ENCODE data around the gene GCNT2.

Gene GCNT2

GRCh38 chr6:10550764-10551163 lies 29.6 kb downstream of the GCNT2 start:
- no peak overlapping the region for H3K4me3 ChIP-seq (ENCODE audit: low read length)
- TF ChIP-seq ZNF274 (IDR thresholded peaks at IDR 0.05; ENCODE audit: low read depth, low read length), result no peak

- H3K4me3 ChIP-seq (ENCODE audit: low read length), result no peak overlapping the region
- no peak for TF ChIP-seq ZNF274 (IDR thresholded peaks at IDR 0.05; ENCODE audit: low read depth, low read length)
These were observed 31.2 kb downstream of the GCNT2 start for GRCh38 chr6:10552270-10552810.

- no peak overlapping the region for H3K4me3 ChIP-seq (ENCODE audit: low read length)
- no peak for TF ChIP-seq ZNF274 (IDR thresholded peaks at IDR 0.05; ENCODE audit: low read depth, low read length)
These were observed 32.7 kb downstream of the GCNT2 start for GRCh38 chr6:10553871-10554270.

GRCh38 chr6:10554826-10555225 lies 33.7 kb downstream of the GCNT2 start:
- no peak overlapping the region for H3K4me3 ChIP-seq (ENCODE audit: low read length)
- TF ChIP-seq ZNF274 (IDR thresholded peaks at IDR 0.05; ENCODE audit: low read depth, low read length), result no peak

GRCh38 chr6:10555625-10556309 lies 34.6 kb downstream of the GCNT2 start:
- TF ChIP-seq ZNF274 (IDR thresholded peaks at IDR 0.05; ENCODE audit: low read depth, low read length), result no peak
- no peak overlapping the region for H3K4me3 ChIP-seq (ENCODE audit: low read length)

- no peak for TF ChIP-seq ZNF274 (IDR thresholded peaks at IDR 0.05; ENCODE audit: low read depth, low read length)
- H3K4me3 ChIP-seq (ENCODE audit: low read length), result no peak overlapping the region
These were observed 35.4 kb downstream of the GCNT2 start for GRCh38 chr6:10556589-10556988.

- H3K4me3 ChIP-seq (ENCODE audit: low read length), result no peak overlapping the region
- TF ChIP-seq ZNF274 (IDR thresholded peaks at IDR 0.05; ENCODE audit: low read depth, low read length), result no peak
These were observed 35.8 kb downstream of the GCNT2 start for GRCh38 chr6:10556992-10557391.

- H3K4me3 ChIP-seq (ENCODE audit: low read length), result no peak overlapping the region
- TF ChIP-seq ZNF274 (IDR thresholded peaks at IDR 0.05; ENCODE audit: low read depth, low read length), result no peak
These were observed 36.8 kb downstream of the GCNT2 start for GRCh38 chr6:10557913-10558312.

- H3K4me3 ChIP-seq (ENCODE audit: low read length), result no peak overlapping the region
- no peak for TF ChIP-seq ZNF274 (IDR thresholded peaks at IDR 0.05; ENCODE audit: low read depth, low read length)
These were observed 37.4 kb downstream of the GCNT2 start for GRCh38 chr6:10558565-10558964.

- TF ChIP-seq ZNF274 (IDR thresholded peaks at IDR 0.05; ENCODE audit: low read depth, low read length), result no peak
- no peak overlapping the region for H3K4me3 ChIP-seq (ENCODE audit: low read length)
These were observed 38.5 kb downstream of the GCNT2 start for GRCh38 chr6:10559522-10560152.

GRCh38 chr6:10561611-10562199 lies 40.6 kb downstream of the GCNT2 start:
- no peak for TF ChIP-seq ZNF274 (IDR thresholded peaks at IDR 0.05; ENCODE audit: low read depth, low read length)
- no peak overlapping the region for H3K4me3 ChIP-seq (ENCODE audit: low read length)

- no peak for TF ChIP-seq ZNF274 (IDR thresholded peaks at IDR 0.05; ENCODE audit: low read depth, low read length)
- no peak overlapping the region for H3K4me3 ChIP-seq (ENCODE audit: low read length)
These were observed 44.0 kb downstream of the GCNT2 start for GRCh38 chr6:10564975-10565673.

- TF ChIP-seq ZNF274 (IDR thresholded peaks at IDR 0.05; ENCODE audit: low read depth, low read length), result no peak
- H3K4me3 ChIP-seq (ENCODE audit: low read length), result no peak overlapping the region
These were observed 44.8 kb downstream of the GCNT2 start for GRCh38 chr6:10565913-10566312.

GRCh38 chr6:10567256-10568026 lies 46.3 kb downstream of the GCNT2 start:
- no peak for TF ChIP-seq ZNF274 (IDR thresholded peaks at IDR 0.05; ENCODE audit: low read depth, low read length)

More at GRCh38 chr6:10567256-10568026, 46.3 kb downstream of the GCNT2 start:
- no peak overlapping the region for H3K4me3 ChIP-seq (ENCODE audit: low read length)

All from GM08714 (cell line).